Measurements from ENCODE around the gene SMIM23.
A peak's percentile ranks its signal among the peaks of the same experiment; 100 is the strongest.

The SMIM23 gene

DNA sequence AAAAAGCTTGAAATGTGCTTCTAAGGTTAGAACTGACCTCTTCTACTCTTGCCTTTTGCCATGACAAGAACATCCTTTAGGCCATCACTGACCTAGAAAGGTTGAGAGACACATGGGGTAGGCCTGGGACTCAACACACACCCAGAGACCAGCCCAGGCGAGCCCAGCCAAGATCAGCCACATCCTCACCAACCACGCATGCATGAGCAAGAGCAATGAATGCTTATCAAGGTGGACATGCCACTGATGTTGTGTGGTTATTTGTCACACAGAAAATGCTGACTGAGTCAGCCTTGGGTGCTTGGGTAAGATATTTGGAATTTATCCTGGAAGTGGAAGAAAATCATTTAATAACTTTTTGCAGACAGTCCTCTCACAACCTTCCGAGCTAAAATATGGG, 39.4 kb downstream of the SMIM23 start:
- ChIA-PET CTCF (interaction anchor here (1.1 kb wide), 1 partner anchor 14 kb away, joined by 3 read pairs; no protein-coding TSS in a partner anchor), POLR2A (no interaction called here)
- no peak overlapping the region for H3K4me3 ChIP-seq (ENCODE audit: low read depth, low read length)
- no peak for TF ChIP-seq ZEB2 (tag by site-specific recombination; IDR thresholded peaks at IDR 0.05)
- TF ChIP-seq ZNF664 (tag by site-specific recombination; IDR thresholded peaks at IDR 0.05): no peak
- no peak for TF ChIP-seq OVOL3 (tag by site-specific recombination; IDR thresholded peaks at IDR 0.05)
- TF ChIP-seq GLIS1 (tag by site-specific recombination; IDR thresholded peaks at IDR 0.05): no peak
- TF ChIP-seq ZNF701 (tag by site-specific recombination; IDR thresholded peaks at IDR 0.05): no peak
- TF ChIP-seq, protein P1, sequence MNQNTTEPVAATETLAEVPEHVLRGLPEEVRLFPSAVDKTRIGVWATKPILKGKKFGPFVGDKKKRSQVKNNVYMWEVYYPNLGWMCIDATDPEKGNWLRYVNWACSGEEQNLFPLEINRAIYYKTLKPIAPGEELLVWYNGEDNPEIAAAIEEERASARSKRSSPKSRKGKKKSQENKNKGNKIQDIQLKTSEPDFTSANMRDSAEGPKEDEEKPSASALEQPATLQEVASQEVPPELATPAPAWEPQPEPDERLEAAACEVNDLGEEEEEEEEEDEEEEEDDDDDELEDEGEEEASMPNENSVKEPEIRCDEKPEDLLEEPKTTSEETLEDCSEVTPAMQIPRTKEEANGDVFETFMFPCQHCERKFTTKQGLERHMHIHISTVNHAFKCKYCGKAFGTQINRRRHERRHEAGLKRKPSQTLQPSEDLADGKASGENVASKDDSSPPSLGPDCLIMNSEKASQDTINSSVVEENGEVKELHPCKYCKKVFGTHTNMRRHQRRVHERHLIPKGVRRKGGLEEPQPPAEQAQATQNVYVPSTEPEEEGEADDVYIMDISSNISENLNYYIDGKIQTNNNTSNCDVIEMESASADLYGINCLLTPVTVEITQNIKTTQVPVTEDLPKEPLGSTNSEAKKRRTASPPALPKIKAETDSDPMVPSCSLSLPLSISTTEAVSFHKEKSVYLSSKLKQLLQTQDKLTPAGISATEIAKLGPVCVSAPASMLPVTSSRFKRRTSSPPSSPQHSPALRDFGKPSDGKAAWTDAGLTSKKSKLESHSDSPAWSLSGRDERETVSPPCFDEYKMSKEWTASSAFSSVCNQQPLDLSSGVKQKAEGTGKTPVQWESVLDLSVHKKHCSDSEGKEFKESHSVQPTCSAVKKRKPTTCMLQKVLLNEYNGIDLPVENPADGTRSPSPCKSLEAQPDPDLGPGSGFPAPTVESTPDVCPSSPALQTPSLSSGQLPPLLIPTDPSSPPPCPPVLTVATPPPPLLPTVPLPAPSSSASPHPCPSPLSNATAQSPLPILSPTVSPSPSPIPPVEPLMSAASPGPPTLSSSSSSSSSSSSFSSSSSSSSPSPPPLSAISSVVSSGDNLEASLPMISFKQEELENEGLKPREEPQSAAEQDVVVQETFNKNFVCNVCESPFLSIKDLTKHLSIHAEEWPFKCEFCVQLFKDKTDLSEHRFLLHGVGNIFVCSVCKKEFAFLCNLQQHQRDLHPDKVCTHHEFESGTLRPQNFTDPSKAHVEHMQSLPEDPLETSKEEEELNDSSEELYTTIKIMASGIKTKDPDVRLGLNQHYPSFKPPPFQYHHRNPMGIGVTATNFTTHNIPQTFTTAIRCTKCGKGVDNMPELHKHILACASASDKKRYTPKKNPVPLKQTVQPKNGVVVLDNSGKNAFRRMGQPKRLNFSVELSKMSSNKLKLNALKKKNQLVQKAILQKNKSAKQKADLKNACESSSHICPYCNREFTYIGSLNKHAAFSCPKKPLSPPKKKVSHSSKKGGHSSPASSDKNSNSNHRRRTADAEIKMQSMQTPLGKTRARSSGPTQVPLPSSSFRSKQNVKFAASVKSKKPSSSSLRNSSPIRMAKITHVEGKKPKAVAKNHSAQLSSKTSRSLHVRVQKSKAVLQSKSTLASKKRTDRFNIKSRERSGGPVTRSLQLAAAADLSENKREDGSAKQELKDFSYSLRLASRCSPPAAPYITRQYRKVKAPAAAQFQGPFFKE (tag by site-specific recombination; IDR thresholded peaks at IDR 0.05; ENCODE audit: borderline replicate concordance): no peak
- no peak for TF ChIP-seq ZBTB7A (tag by site-specific recombination; IDR thresholded peaks at IDR 0.05; ENCODE audit: low read depth)
- no peaks in the 10 kb centered on the region for H3K9me3 ChIP-seq (ENCODE audit: control insufficient read depth, insufficient read depth, low read depth, low read length)
- H3K36me3 ChIP-seq (ENCODE audit: control insufficient read depth in 2 of 2, insufficient read depth in 1 of 2, low read length in 2 of 2): no peaks in the 10 kb centered on the region
- H3K27ac ChIP-seq (ENCODE audit: extremely low read depth, low read depth, low read length): no peak overlapping the region
- 0 out of 2 replicates have a peak, but pooled peaks cover 5% of the 10 kb centered on the region for H3K4me1 ChIP-seq (ENCODE audit: control insufficient read depth, insufficient read depth, low read length)

DNA sequence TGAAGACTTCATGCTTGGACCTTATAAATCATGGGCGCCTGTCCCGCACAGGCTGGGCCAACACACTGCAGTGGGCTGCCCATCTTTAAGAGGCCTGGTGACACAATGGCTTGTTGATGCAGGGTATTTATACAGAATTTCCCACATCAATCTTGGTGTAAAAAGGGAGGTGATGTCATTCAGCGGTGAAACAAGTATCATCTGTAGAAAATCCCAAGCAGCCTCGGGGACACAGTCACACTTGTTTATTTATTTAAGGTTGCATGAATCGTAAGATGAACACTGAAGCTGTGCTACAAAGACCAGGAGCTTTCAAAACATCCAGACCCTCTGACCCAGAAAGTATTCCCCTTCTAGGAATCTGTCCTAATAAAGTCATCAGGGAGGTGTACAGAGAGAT, 40.5 kb downstream of the SMIM23 start:
- ChIA-PET CTCF (interaction anchor here (1.1 kb wide), 1 partner anchor 13 kb away, joined by 3 read pairs; no protein-coding TSS in a partner anchor), POLR2A (no interaction called here)
- 0 out of 2 replicates have a peak, but pooled peaks cover 5% of the 10 kb centered on the region for H3K4me1 ChIP-seq (ENCODE audit: control insufficient read depth, insufficient read depth, low read length)
- H3K9me3 ChIP-seq (ENCODE audit: control insufficient read depth, insufficient read depth, low read depth, low read length): no peaks in the 10 kb centered on the region
- H3K4me3 ChIP-seq (ENCODE audit: low read depth, low read length): no peak overlapping the region
- H3K36me3 ChIP-seq (ENCODE audit: control insufficient read depth in 2 of 2, insufficient read depth in 1 of 2, low read length in 2 of 2): no peaks in the 10 kb centered on the region
- H3K27ac ChIP-seq (ENCODE audit: extremely low read depth, low read depth, low read length): no peak overlapping the region
- TF ChIP-seq TCF7L2 (IDR thresholded peaks at IDR 0.05; ENCODE audit: borderline replicate concordance, low read depth, low read length) (0 out of 2 replicates have a peak, but pooled peaks have one; percentile 59), ZNF561 (tag by site-specific recombination; IDR thresholded peaks at IDR 0.05; ENCODE audit: borderline replicate concordance) (0 out of 2 replicates have a peak, but pooled peaks have one; percentile 60), ZNF473 (tag by site-specific recombination; IDR thresholded peaks at IDR 0.05) (no peak), GLIS1 (tag by site-specific recombination; IDR thresholded peaks at IDR 0.05) (no peak), ZNF24 (tag by site-specific recombination; IDR thresholded peaks at IDR 0.05) (0 out of 2 replicates have a peak, but pooled peaks have one; percentile 29), ZBTB8A (tag by site-specific recombination; IDR thresholded peaks at IDR 0.05) (no peak), SP2 (tag by site-specific recombination; IDR thresholded peaks at IDR 0.05) (0 out of 2 replicates have a peak, but pooled peaks have one; percentile 10), ZNF335 (tag by site-specific recombination; conservative IDR thresholded peaks at IDR 0.05) (0 out of 2 replicates have a peak, but pooled peaks have one; percentile 12), FEZF1 (tag by site-specific recombination; IDR thresholded peaks at IDR 0.05) (peak; percentile 55), ZBTB21 (tag by site-specific recombination; IDR thresholded peaks at IDR 0.05) (peak; percentile 44; the same call in 1 of the 2 replicates), ZNF366 (tag by site-specific recombination; conservative IDR thresholded peaks at IDR 0.05) (peak; percentile 54; the same call in 1 of the 2 replicates), OSR2 (tag by site-specific recombination; IDR thresholded peaks at IDR 0.05) (peak; percentile 56; the same call in 1 of the 2 replicates), ZNF585B (tag by site-specific recombination; IDR thresholded peaks at IDR 0.05) (no peak), WT1 (tag by site-specific recombination; IDR thresholded peaks at IDR 0.05) (peak; percentile 60; the same call in 1 of the 2 replicates), ZNF707 (tag by site-specific recombination; IDR thresholded peaks at IDR 0.05) (no peak), ZNF558 (tag by site-specific recombination; IDR thresholded peaks at IDR 0.05) (peak; percentile 82)
- TF ChIP-seq, protein P2, sequence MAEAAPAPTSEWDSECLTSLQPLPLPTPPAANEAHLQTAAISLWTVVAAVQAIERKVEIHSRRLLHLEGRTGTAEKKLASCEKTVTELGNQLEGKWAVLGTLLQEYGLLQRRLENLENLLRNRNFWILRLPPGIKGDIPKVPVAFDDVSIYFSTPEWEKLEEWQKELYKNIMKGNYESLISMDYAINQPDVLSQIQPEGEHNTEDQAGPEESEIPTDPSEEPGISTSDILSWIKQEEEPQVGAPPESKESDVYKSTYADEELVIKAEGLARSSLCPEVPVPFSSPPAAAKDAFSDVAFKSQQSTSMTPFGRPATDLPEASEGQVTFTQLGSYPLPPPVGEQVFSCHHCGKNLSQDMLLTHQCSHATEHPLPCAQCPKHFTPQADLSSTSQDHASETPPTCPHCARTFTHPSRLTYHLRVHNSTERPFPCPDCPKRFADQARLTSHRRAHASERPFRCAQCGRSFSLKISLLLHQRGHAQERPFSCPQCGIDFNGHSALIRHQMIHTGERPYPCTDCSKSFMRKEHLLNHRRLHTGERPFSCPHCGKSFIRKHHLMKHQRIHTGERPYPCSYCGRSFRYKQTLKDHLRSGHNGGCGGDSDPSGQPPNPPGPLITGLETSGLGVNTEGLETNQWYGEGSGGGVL (tag by site-specific recombination; IDR thresholded peaks at IDR 0.05): peak; percentile 24; the same call in 1 of the 2 replicates
- TF ChIP-seq, protein P3, sequence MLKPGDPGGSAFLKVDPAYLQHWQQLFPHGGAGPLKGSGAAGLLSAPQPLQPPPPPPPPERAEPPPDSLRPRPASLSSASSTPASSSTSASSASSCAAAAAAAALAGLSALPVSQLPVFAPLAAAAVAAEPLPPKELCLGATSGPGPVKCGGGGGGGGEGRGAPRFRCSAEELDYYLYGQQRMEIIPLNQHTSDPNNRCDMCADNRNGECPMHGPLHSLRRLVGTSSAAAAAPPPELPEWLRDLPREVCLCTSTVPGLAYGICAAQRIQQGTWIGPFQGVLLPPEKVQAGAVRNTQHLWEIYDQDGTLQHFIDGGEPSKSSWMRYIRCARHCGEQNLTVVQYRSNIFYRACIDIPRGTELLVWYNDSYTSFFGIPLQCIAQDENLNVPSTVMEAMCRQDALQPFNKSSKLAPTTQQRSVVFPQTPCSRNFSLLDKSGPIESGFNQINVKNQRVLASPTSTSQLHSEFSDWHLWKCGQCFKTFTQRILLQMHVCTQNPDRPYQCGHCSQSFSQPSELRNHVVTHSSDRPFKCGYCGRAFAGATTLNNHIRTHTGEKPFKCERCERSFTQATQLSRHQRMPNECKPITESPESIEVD (tag by site-specific recombination; IDR thresholded peaks at IDR 0.05): peak; percentile 84
- TF ChIP-seq, protein P4, sequence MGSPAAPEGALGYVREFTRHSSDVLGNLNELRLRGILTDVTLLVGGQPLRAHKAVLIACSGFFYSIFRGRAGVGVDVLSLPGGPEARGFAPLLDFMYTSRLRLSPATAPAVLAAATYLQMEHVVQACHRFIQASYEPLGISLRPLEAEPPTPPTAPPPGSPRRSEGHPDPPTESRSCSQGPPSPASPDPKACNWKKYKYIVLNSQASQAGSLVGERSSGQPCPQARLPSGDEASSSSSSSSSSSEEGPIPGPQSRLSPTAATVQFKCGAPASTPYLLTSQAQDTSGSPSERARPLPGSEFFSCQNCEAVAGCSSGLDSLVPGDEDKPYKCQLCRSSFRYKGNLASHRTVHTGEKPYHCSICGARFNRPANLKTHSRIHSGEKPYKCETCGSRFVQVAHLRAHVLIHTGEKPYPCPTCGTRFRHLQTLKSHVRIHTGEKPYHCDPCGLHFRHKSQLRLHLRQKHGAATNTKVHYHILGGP (tag by site-specific recombination; IDR thresholded peaks at IDR 0.05): peak; percentile 97

Data from HEK293 (cell line).